Smooth muscle cell of the brain vasculature (primary cell): ENCODE measurements around the gene ACLY.
A peak's percentile ranks its signal among the peaks of the same experiment; 100 is the strongest.
"Not testable (repeated sequence)": the region's sequence is repeated elsewhere in the genome, so short reads cannot be mapped to it uniquely, and the experiment has no call there.

Experiments used
- DNase-seq: peaks from one replicate; pipeline ENCODE4 v3.0.0-alpha.2; 2012; ENCODE audit warnings: low read depth, low spot score

The ACLY gene

GRCh38 chr17:41939693-41940090 lies 20.9 kb upstream of the ACLY start:
- no peak for DNase-seq

- DNase-seq = no peak
These were observed 20.4 kb upstream of the ACLY start for GRCh38 chr17:41939044-41939692.

- DNase-seq = no peak
These were observed 19.5 kb upstream of the ACLY start for GRCh38 chr17:41937970-41938954.

GRCh38 chr17:41935641-41936040 lies 16.9 kb upstream of the ACLY start:
- no peak for DNase-seq

DNA sequence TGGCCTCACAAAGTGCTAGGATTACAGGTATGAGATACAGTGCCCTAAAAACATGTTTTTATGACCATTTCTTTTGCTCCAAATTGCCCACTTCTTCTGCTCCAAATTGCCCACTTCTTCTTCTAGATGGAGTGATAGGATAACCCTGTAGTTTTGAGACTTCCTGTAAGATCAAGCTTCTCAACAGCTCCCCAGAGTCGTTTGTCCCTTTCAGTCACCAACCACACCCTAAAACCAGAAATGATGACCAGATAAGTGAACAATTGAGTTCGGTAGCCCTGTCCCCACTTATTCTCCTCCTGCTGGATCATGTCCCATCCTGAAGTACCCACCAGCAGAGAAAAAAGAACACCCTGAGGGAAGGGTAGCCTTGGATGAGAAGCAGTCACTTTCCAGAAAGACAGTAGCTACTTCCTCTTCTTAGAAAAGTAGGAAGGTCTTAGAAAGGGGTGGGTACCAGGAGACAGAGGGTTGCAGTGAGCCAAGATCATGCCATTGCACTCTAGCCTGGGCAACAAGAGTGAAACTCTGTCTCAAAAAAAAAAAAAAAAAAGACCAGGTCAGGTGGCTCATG lies 14.2 kb upstream of the ACLY start:
- DNase-seq = no peak

- DNase-seq = not testable (repeated sequence)
These were observed 13.0 kb upstream of the ACLY start for GRCh38 chr17:41931715-41932114.

- DNase-seq = not testable (repeated sequence)
These were observed 12.0 kb upstream of the ACLY start for GRCh38 chr17:41930833-41931156.

GRCh38 chr17:41930009-41930832 lies 11.5 kb upstream of the ACLY start, which contains the start of gene ODAD4:
TSS of gene ODAD4 (plus strand) at chr17:41930617. CDS start at chr17:41930724, 107 bp downstream.
- DNase-seq = peak; percentile 86

GRCh38 chr17:41928693-41929251 lies 10.0 kb upstream of the ACLY start:
- no peak for DNase-seq

- no peak for DNase-seq
These were observed 7.3 kb upstream of the ACLY start for GRCh38 chr17:41925991-41926590.

DNA sequence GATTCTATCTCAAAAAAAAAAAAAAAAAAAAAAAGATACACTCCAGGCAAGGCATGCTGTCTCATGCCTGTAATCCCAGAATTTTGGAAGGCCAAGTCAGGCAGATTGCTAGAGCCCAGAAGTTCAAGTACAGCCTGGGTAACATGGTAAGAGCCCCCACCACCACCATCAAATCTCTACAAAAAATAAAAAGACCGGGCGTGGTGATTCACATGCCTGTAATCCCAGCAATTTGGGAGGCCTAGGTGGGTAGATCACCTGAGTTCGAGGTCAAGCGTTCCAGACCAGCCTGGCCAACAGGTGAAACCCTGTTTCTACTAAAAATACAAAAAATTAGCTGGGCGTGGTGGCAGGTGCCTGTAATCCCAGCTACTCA lies 1.8 kb upstream of the ACLY start:
- DNase-seq = no peak

- DNase-seq = no peak
These were observed 1.3 kb upstream of the ACLY start for GRCh38 chr17:41919840-41920579.

GRCh38 chr17:41919165-41919817 lies 540 bp upstream of the ACLY start:
- no peak for DNase-seq

GRCh38 chr17:41917679-41918313 lies 955 bp downstream of the ACLY start:
- no peak for DNase-seq

GRCh38 chr17:41917192-41917591 lies 1.6 kb downstream of the ACLY start:
- DNase-seq = no peak

DNA sequence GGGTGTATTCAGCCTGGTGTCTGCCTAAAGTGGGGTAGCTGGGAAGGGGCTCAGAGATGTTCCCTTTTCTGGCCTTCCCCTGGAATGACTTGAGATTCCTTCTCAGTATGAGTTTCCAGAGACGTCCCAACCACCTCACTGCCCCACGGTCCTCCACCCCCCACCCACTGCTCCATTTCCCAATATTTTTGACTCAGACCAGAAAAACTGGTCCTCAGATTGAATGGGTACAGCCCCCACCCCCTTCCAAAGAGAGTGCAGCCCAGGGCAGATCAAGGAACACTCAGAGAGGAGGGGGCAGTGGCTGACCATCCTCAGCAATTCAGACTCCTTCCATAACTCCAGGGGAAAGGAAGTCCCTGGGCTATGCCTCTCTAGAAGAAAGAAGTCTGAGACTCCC lies 3.2 kb downstream of the ACLY start:
- DNase-seq = no peak

DNA sequence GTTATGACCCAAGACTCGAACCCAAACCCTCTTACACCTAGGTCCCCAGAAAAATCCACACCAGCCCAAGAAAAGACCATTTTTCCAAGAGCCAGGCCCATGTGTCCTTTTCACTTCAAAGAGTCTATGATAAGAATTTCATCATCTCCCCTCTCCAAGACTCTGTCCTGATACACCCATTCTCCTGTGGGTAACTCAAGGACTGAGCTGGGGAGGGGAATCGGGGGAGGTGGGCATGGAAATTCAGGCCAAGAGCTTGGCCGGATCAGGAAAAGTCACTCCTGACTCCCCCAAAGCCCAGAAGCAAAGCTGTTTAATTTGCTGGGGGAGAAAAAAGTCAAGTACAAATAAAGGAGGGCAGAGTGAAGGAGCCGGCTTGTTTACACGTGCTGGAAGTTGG lies 3.7 kb downstream of the ACLY start:
- DNase-seq = no peak

- DNase-seq = no peak
These were observed 4.4 kb downstream of the ACLY start for GRCh38 chr17:41914358-41914766.

GRCh38 chr17:41913798-41914197 lies 5.0 kb downstream of the ACLY start:
- DNase-seq = no peak
